Omental fat pad (tissue), 4 donors: ENCODE data around the gene ASS1. TPM values are rescaled to one million over a fixed set of nuclear protein-coding genes. Genes with fewer than 3 reads are reported as not detected.

Source experiments
- ATAC-seq: fragments of 150-250 bp; one replicate; pipeline ENCODE4 v1.9.1; 2016; ENCODE audit warnings: mild to moderate bottlenecking, moderate library complexity; ENCODE audit not compliant: low FRiP score
- DNase-seq: peaks from one replicate; pipeline ENCODE4 v3.0.0-alpha.2; 2019; ENCODE audit warnings: low spot score
- CTCF ChIP-seq, 3 donors: fragments of 450-650 bp; IDR thresholded peaks; one replicate each; pipeline ENCODE4 v1.5.1; 2016 to 2017; ENCODE audit warnings: antibody characterized with exemption in 3 of 3, mild to moderate bottlenecking in 3 of 3, moderate library complexity in 2 of 3
- total RNA-seq, 4 donors: library from RNA; depleted of rRNA; stranded (reverse); fragments of >200 nt; gene quantifications; one replicate each; pipeline ENCODE4 v1.1.0, GENCODE V29; 2016

Gene ASS1
- total RNA-seq, 4 donors from 2014 or later, result 250 to 621 (median 378) TPM

GRCh38 chr9:130430232-130430631 lies 14.5 kb upstream of the ASS1 start:
- TF ChIP-seq CTCF (IDR thresholded peaks at IDR 0.05), result no peak
- no peak for ATAC-seq
- DNase-seq, result no peak

- DNase-seq (no peak), ATAC-seq (no peak)
- TF ChIP-seq CTCF (IDR thresholded peaks at IDR 0.05), result no peak
Observed at GRCh38 chr9:130430734-130431535, 13.8 kb upstream of the ASS1 start.

GRCh38 chr9:130431536-130432303 lies 13.0 kb upstream of the ASS1 start:
- no peak for ATAC-seq
- no peak for DNase-seq
- no peak for TF ChIP-seq CTCF (IDR thresholded peaks at IDR 0.05)

GRCh38 chr9:130432362-130432761 lies 12.4 kb upstream of the ASS1 start:
- ATAC-seq, result no peak
- no peak for TF ChIP-seq CTCF (IDR thresholded peaks at IDR 0.05)
- no peak for DNase-seq

- TF ChIP-seq CTCF (IDR thresholded peaks at IDR 0.05), result no peak
- peak; percentile 7 for ATAC-seq
- DNase-seq, result no peak
Observed at GRCh38 chr9:130432796-130433167, 12.0 kb upstream of the ASS1 start.

GRCh38 chr9:130433168-130433946 lies 11.4 kb upstream of the ASS1 start:
- DNase-seq, result no peak
- no peak for TF ChIP-seq CTCF (IDR thresholded peaks at IDR 0.05)
- peak; percentile 78 for ATAC-seq
